OCI-LY7 (cell line): ENCODE measurements around the gene ARFGEF3.

Experiments
- EZH2phosphoT487 ChIP-seq: fragments of 200-600 bp; sonication (generic); IDR thresholded peaks from 2 replicates; pipeline ENCODE4 v1.6.1; 2018; ENCODE audit warnings: low read depth, borderline replicate concordance, mild to moderate bottlenecking, mixed run types, antibody characterized with exemption, low read length, moderate library complexity, mixed read lengths
- TF ChIP-seq, protein P1 (sequence below): fragments of 200-600 bp; sonication (generic); conservative IDR thresholded peaks from 2 replicates; pipeline ENCODE4 v1.5.1; 2014; ENCODE audit warnings: mild to moderate bottlenecking, antibody characterized with exemption, low read length, moderate library complexity, mixed read lengths

DNA sequence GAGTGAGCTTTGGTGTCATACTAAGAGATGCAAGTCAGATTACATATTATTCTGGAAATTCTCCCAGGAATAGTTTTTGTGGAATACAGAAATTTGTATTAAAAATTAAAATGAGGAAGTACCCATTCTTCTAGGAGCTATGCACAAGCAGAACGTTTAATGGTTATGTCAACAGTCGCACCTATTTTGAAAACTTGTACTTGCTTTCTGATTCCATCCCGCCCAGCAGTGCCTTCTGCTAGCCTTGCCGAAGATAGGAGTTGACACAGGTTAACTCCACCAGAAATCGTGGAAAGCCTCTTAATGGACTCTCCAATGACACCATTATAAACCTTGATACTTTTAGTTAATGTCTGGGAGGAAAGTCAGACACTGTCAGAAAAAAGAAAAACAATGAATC, 49.9 kb downstream of the ARFGEF3 start:
- TF ChIP-seq, protein P1, sequence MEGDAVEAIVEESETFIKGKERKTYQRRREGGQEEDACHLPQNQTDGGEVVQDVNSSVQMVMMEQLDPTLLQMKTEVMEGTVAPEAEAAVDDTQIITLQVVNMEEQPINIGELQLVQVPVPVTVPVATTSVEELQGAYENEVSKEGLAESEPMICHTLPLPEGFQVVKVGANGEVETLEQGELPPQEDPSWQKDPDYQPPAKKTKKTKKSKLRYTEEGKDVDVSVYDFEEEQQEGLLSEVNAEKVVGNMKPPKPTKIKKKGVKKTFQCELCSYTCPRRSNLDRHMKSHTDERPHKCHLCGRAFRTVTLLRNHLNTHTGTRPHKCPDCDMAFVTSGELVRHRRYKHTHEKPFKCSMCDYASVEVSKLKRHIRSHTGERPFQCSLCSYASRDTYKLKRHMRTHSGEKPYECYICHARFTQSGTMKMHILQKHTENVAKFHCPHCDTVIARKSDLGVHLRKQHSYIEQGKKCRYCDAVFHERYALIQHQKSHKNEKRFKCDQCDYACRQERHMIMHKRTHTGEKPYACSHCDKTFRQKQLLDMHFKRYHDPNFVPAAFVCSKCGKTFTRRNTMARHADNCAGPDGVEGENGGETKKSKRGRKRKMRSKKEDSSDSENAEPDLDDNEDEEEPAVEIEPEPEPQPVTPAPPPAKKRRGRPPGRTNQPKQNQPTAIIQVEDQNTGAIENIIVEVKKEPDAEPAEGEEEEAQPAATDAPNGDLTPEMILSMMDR = no peak
- TF ChIP-seq EZH2phosphoT487 = no peak
